ENCODE results near the gene MAP3K14.

The MAP3K14 gene

DNA sequence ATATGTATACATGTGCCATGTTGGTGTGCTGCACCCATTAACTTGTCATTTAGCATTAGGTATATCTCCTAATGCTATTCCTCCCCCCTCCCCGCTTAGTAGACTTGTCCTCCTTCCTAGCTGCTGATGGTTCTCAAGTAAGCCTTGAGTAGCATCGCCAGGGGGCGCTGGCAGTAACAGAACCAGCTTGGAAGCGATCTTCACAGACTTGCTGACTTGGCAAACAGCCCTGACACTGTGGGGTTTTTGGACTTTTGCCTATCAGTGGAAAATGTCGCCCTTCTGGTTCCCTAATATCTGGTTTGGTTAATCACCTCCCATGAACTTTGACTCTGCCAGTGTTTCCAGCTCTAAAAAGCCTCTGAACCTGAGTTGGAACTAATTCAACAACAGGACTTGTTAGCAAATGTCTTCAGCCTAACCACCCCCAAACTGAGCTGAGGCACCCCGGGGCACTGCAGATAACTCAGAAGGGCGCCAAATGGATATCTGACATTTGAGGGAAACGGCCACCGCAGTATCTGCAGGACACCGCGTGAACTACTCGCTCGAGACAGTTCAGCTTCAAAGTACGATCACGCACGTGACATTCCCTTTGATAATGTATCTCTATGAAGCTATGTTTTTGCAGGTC is 39.5 kb downstream of the MAP3K14 start:
- FAIRE-seq, result peak; percentile 87

- FAIRE-seq, result no peak
Measured at GRCh38 chr17:45276031-45276430, 40.8 kb downstream of the MAP3K14 start.

GRCh38 chr17:45274033-45274432 is 42.8 kb downstream of the MAP3K14 start:
- no peak for FAIRE-seq

DNA sequence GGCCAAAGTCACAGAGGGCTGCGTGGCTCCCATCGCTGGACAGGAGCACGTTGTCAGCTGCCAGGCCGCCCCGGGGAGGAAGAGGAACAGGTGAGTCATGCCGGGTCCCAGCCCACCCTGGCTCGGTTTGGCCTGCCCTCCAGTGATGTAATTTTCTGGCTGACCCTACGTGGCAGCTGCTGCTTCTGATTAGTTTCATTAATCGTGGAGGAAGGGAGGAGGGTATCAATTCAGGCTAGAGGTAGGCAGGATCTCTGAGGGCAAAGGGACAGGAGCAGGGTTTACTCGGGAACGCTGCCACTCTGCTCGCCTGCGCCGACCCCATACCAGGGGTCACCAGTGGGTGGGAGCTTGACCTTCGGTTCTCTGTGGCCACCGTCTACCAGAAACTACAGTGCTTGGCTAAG is 43.3 kb downstream of the MAP3K14 start:
- FAIRE-seq, result no peak

DNA sequence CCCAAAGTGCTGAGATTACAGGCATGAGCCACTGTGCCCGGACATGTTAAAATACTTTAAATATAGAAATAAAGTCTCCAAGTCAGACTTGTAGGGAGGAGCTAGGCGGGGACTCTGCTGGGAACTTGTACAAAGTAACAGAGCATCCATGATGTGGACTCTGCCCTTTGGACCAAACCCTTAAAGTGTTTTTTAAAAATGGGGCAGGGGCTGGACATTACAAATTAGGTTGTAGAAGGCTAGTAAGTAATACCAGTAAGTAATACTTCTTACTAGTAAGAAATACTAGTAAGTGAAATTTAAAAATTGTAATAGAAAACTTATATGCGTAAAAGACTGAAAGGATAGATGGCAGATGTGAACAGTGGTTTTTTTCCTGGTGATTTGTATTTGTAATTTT is 45.2 kb downstream of the MAP3K14 start:
- FAIRE-seq, result no peak

- no peak for FAIRE-seq
Measured at GRCh38 chr17:45270828-45271418, 45.9 kb downstream of the MAP3K14 start.

DNA sequence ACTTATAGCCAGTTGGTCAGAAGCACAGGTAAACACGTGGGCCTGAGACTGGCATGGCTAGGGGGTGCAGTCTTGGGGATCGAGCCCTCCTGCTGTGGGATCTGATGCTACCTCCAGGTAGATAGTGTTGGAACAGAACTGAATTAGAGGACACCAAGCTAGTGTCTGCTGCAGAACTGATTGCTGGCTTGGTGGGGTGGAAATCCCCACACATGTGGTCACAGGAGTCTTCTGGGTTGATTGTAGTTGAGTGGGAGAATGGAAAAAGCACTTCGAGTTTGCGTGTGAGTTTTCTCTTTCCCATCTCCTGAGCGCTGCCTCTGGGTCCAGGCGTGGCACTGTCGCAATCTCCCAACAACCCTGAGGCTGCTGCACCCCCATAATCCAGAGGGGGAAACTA is 46.9 kb downstream of the MAP3K14 start:
- FAIRE-seq, result no peak

DNA sequence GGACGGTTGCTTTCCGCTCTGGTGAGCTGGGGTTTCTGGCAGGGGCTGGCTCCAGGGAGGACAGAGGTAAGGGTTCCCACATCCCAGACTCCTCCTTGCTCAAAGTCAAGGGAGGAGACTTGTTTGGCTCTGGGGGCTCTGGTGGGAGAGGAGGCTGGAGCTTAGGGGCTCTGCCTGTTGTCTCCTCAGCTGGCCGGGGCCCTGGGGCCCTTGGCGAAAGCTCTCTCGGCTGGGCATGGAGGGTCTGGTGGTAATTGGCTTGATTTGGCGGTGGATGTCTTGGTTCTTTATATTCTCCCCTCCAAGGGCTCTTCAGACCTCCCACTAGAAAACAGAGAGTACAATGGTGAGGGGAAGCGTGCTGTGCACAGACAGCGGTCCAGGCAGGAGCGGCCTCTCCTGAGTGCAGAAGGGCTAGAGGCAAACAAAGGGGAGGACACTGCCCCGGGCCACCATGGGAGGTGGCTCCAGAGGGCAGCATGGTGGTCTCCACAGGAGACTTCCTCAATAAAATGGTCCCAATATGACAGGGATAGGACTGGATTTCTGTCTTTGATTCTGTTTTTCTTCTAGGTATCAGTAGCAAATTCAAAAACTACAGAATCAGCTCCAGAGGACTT is 49.3 kb downstream of the MAP3K14 start:
- no peak for FAIRE-seq

DNA sequence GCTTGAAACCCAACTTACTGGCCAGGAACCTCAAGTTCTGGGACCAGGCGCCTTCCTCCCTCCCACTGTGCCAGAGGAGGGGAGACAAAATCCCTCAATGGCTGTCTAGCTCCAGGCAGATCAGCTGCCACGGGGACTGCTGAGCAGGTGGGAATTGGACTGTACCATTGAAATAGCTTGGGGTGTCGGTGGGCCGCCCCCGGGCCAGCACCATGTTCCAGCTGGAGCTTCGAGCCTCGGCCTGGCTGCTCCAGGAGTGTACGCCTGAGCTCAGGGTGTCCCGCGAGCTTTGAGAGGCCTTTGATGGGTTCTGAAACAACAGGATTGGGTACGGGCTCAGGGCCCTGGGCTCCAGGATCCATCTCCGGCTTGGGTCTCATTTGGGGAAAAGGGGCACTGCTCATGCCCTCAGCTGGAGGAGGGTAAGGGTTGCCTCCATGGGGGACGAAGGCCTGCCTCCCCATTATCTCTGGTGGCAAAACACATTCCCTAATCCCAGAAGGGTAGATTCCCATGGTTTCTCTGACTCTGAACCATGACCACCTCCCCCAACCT is 50.4 kb downstream of the MAP3K14 start:
- no peak for FAIRE-seq

- no peak for FAIRE-seq
Measured at GRCh38 chr17:45265821-45266220, 51.0 kb downstream of the MAP3K14 start.

DNA sequence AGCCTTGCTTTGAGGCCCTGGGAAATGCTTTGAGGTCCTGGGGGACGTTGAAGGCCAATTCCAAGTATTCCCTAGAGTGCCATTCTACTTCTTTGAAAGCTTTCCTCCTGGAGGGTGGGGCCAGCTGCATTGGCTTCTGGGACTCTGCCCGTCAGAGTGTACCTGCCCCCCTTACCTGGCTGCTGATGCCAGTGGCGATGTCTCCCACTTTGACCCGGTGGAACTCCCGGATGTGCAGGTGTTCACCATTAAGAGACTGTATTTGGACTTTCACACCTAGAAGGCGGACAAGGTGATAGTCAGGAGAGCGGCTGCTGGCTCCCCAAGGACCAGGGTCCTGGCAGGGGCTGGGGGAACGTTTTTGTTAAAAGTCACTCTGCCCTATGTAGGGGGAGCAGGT is 51.8 kb downstream of the MAP3K14 start:
- no peak for FAIRE-seq

- FAIRE-seq, result no peak
Measured at GRCh38 chr17:45264430-45264829, 52.4 kb downstream of the MAP3K14 start.

DNA sequence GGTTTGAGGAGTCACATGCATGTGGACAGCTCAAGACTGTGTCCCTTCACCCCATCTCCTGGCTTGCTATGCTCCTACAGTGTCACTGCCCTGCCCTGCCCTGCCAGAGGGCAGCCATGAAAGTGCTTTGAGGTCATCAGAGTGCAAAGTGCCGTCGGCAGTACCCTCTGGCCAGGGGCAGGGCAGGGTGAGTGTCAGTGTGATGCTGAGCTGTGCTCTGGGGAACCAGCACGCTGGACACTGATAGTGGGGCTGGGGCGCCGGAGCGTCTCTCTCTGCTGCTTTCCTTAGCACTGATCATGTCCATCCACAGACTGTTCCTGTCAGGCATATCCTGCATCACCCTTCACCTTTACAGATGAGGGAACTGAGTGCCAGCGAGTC is 53.4 kb downstream of the MAP3K14 start:
- no peak for FAIRE-seq

GRCh38 chr17:45262516-45263476 is 54.0 kb downstream of the MAP3K14 start:
- FAIRE-seq, result no peak

- FAIRE-seq, result no peak
Measured at GRCh38 chr17:45261577-45262515, 55.0 kb downstream of the MAP3K14 start, which contains the start of gene SPATA32. Gene SPATA32 (minus strand): TSS chr17:45262094. CDS start chr17:45262016, 78 bp downstream.

GRCh38 chr17:45260204-45260783 is 56.5 kb downstream of the MAP3K14 start:
- no peak for FAIRE-seq

DNA sequence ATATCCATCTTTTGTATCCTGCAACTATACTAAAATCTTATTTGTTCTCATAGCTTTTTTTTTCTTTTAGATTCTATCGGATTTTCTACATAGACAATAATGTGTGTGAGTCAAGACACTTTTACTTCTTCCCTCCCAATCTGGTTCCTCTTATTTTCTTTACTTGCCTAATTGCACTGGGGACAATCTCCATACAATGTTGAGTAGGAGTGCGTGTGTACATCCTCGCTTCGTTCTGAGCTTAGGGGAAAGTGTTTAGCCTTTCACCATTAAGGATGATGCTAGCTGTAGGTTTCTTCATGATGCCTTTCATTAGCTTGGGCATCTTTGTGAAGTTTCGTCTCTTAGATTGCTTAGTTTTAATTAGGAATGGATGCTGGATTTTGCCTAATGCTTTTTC is 57.8 kb downstream of the MAP3K14 start:
- FAIRE-seq, result no peak

DNA sequence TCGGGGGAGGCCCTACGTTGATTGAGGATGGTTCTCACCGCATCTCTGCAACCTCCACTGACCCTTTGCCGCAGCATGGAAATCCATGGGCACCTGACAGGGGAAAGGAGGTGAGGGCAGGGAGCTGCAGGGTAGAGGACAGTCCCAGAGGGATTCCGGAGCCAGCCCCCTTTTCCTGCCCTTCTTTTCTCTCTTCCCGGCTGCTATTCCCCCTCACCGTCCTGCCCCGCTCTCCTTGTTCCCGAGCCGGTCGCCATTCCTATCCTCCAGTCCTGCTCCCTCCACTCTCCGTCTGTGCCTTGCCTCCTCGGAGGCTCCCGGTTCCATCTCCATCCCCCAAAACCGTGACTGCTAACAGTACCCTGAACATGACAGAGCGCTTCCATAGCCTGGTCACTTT is 59.7 kb downstream of the MAP3K14 start:
- no peak for FAIRE-seq

- FAIRE-seq, result no peak
Measured at GRCh38 chr17:45256114-45256966, 60.5 kb downstream of the MAP3K14 start.

- no peak for FAIRE-seq
Measured at GRCh38 chr17:45255358-45255757, 61.5 kb downstream of the MAP3K14 start.
